ENCODE results near the gene C1orf21.

The C1orf21 gene

GRCh38 chr1:184626076-184627006 is 239.5 kb downstream of the C1orf21 start:
- no peak for DNase-seq (ENCODE audit: low read depth in 2 of 2)

GRCh38 chr1:184627007-184627341 is 240.1 kb downstream of the C1orf21 start:
- DNase-seq (ENCODE audit: low read depth in 2 of 2) = no peak

- DNase-seq (ENCODE audit: low read depth in 2 of 2) = no peak
Measured at GRCh38 chr1:184629266-184629665, 242.4 kb downstream of the C1orf21 start.

- DNase-seq (ENCODE audit: low read depth in 2 of 2) = no peak
Measured at GRCh38 chr1:184630679-184631060, 243.8 kb downstream of the C1orf21 start.

- DNase-seq (ENCODE audit: low read depth in 2 of 2) = no peak
Measured at GRCh38 chr1:184632415-184633175, 245.8 kb downstream of the C1orf21 start.

- no peak for DNase-seq (ENCODE audit: low read depth in 2 of 2)
Measured at GRCh38 chr1:184633785-184634184, 247.0 kb downstream of the C1orf21 start.

- DNase-seq (ENCODE audit: low read depth in 2 of 2) = no peak
Measured at GRCh38 chr1:184634296-184634695, 247.5 kb downstream of the C1orf21 start.

- DNase-seq (ENCODE audit: low read depth in 2 of 2) = no peak
Measured at GRCh38 chr1:184635347-184635979, 248.6 kb downstream of the C1orf21 start.

- no peak for DNase-seq (ENCODE audit: low read depth in 2 of 2)
Measured at GRCh38 chr1:184635980-184636431, 249.2 kb downstream of the C1orf21 start.

GRCh38 chr1:184637664-184638240 is 250.9 kb downstream of the C1orf21 start:
- DNase-seq (ENCODE audit: low read depth in 2 of 2) = no peak

GRCh38 chr1:184639205-184639604 is 252.4 kb downstream of the C1orf21 start:
- DNase-seq (ENCODE audit: low read depth in 2 of 2) = no peak

GRCh38 chr1:184640505-184640904 is 253.7 kb downstream of the C1orf21 start:
- DNase-seq (ENCODE audit: low read depth in 2 of 2) = no peak

GRCh38 chr1:184641894-184642293 is 255.1 kb downstream of the C1orf21 start:
- DNase-seq (ENCODE audit: low read depth in 2 of 2) = no peak

- no peak for DNase-seq (ENCODE audit: low read depth in 2 of 2)
Measured at GRCh38 chr1:184643661-184644060, 256.8 kb downstream of the C1orf21 start.

GRCh38 chr1:184644771-184645170 is 257.9 kb downstream of the C1orf21 start:
- no peak for DNase-seq (ENCODE audit: low read depth in 2 of 2)

- no peak for DNase-seq (ENCODE audit: low read depth in 2 of 2)
Measured at GRCh38 chr1:184646178-184646701, 259.4 kb downstream of the C1orf21 start.

- DNase-seq (ENCODE audit: low read depth in 2 of 2) = no peak
Measured at GRCh38 chr1:184646824-184647223, 260.0 kb downstream of the C1orf21 start.

GRCh38 chr1:184647471-184647870 is 260.6 kb downstream of the C1orf21 start:
- DNase-seq (ENCODE audit: low read depth in 2 of 2) = no peak

- DNase-seq (ENCODE audit: low read depth in 2 of 2) = no peak
Measured at GRCh38 chr1:184648160-184648855, 261.5 kb downstream of the C1orf21 start.

GRCh38 chr1:184648856-184649201 is 262.0 kb downstream of the C1orf21 start:
- DNase-seq (ENCODE audit: low read depth in 2 of 2) = no peak

GRCh38 chr1:184649451-184649888 is 262.6 kb downstream of the C1orf21 start:
- DNase-seq (ENCODE audit: low read depth in 2 of 2) = no peak
